GM12875 (cell line): ENCODE measurements around the gene CNGB1.
"Not testable (repeated sequence)": the region's sequence is repeated elsewhere in the genome, so short reads cannot be mapped to it uniquely, and the experiment has no call there.

ENCODE experiments used
- H3K4me3 ChIP-seq: one replicate; pipeline ENCODE4 v1.5.1; 2011; ENCODE audit warnings: low read depth, low read length, control low read depth
- TF ChIP-seq, protein P1 (sequence below): IDR thresholded peaks from 2 replicates; pipeline ENCODE4 v1.5.1; 2011; ENCODE audit warnings: low read depth, mild to moderate bottlenecking, control low read depth, inconsistent platforms, low read length, moderate library complexity, borderline replicate concordance; ENCODE audit not compliant: insufficient read depth

Gene CNGB1

DNA sequence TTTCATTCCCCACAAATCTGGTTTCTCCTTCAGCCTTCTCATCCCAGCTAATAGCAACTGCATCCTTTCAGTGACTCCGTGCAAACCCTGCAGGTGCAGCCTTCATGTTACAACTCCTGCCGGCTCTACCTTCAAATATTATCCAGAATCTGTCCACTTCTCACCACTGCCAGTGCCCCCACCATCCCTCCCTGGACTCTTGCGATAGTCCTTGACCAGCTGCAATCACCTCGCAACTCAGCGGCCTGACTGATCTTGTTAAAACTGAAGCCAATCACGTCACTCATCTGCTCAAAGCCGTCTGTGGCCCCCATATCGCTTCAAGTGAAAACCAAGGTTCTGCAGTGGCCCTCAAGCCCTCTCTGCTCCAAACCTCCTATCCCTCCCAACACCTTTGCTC, 125.8 kb downstream of the CNGB1 start:
- TF ChIP-seq, protein P1, sequence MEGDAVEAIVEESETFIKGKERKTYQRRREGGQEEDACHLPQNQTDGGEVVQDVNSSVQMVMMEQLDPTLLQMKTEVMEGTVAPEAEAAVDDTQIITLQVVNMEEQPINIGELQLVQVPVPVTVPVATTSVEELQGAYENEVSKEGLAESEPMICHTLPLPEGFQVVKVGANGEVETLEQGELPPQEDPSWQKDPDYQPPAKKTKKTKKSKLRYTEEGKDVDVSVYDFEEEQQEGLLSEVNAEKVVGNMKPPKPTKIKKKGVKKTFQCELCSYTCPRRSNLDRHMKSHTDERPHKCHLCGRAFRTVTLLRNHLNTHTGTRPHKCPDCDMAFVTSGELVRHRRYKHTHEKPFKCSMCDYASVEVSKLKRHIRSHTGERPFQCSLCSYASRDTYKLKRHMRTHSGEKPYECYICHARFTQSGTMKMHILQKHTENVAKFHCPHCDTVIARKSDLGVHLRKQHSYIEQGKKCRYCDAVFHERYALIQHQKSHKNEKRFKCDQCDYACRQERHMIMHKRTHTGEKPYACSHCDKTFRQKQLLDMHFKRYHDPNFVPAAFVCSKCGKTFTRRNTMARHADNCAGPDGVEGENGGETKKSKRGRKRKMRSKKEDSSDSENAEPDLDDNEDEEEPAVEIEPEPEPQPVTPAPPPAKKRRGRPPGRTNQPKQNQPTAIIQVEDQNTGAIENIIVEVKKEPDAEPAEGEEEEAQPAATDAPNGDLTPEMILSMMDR, result no peak
- H3K4me3 ChIP-seq, result no peak overlapping the region

DNA sequence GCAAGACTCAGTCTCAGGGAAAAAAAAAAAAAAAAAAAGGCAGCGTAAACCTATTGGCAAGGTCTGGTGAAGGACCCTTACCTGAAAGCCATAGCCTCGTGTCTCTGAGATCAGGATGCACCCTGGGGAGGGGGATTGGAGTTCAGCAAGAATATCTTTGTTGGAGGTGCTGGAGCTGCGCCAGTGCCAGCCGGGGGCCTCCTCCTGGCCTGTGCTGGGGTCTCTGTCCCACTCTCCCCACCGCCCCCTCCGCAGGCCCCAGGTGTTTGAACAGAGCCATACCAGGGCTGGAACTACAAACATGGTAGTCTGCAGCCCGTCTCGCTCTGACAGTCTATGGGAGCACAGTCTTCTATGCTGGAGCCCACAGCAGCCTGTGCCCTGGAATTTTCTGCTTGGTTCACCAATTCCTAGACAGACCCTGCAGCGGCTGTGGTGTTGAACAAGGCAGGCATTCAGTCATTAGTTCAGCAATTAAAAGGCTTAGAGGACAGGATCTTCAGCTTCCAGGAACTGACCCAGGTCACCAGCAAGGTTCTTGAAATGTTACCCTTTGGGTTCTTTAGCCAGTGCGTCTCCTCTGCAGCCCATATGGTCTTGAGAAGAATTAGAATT, 126.4 kb downstream of the CNGB1 start:
- no peak overlapping the region for H3K4me3 ChIP-seq
- TF ChIP-seq, protein P1, result no peak

DNA sequence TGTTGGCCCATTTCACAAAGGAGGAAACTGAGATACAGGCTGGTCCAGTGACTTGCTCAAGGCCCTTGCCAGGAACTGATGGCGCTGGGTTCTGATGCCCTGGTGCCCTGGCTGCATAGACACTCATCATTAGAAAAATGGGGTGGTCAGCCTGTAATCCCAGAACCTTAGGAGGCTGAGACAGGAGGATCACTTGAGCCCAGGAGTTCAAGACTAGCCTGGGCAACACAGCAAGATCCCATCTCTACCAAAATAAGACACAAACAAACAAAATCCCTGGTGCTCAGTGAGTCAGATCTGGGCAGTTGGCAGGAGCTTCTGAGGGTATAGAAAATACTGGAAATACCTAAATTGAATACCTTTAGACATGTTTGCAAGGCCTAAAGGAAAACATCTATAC, 127.5 kb downstream of the CNGB1 start:
- TF ChIP-seq, protein P1, result no peak
- H3K4me3 ChIP-seq, result no peak overlapping the region

DNA sequence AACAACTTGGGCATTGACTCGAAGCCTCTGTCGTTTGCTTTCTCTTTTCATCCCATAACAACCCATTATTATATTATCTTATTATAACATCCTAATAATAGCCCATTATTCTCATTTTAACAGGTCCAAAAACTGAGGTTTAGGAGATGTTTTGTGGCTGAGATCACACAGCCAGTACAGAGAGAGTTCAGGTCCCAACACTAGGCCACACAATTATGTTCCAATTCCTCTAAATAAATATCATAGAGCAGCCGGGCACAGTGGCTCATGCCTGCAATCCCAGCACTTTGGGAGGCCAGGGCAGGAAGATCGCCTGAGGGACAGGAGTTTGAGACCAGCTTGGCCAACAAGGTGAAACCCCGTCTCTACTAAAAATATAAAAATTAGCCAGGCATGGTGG, 128.3 kb downstream of the CNGB1 start:
- TF ChIP-seq, protein P1, result no peak
- H3K4me3 ChIP-seq, result no peak overlapping the region

DNA sequence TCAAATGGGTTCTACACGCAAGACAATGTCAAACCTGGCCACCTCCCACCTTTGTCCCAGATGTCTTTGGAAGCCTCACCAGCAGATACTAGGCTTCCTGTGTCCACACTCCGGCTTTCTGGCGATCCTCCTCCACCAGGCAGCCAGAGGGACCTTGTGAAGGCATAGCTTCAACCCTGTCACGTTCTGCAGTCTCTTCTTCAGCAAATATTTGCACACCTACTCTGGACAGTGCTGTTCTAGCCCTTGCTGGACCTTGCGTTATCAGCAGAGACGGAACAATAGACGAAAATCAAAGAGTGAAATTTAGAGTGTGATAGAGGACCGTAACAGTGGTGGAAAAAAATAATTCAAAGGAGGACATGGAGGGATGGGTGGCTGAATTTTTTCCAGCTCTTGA, 130.1 kb downstream of the CNGB1 start:
- TF ChIP-seq, protein P1, result no peak
- no peak overlapping the region for H3K4me3 ChIP-seq

- H3K4me3 ChIP-seq, result no peak overlapping the region
- TF ChIP-seq, protein P1, result no peak
Measured at GRCh38 chr16:57838161-57838560, 132.8 kb downstream of the CNGB1 start.

DNA sequence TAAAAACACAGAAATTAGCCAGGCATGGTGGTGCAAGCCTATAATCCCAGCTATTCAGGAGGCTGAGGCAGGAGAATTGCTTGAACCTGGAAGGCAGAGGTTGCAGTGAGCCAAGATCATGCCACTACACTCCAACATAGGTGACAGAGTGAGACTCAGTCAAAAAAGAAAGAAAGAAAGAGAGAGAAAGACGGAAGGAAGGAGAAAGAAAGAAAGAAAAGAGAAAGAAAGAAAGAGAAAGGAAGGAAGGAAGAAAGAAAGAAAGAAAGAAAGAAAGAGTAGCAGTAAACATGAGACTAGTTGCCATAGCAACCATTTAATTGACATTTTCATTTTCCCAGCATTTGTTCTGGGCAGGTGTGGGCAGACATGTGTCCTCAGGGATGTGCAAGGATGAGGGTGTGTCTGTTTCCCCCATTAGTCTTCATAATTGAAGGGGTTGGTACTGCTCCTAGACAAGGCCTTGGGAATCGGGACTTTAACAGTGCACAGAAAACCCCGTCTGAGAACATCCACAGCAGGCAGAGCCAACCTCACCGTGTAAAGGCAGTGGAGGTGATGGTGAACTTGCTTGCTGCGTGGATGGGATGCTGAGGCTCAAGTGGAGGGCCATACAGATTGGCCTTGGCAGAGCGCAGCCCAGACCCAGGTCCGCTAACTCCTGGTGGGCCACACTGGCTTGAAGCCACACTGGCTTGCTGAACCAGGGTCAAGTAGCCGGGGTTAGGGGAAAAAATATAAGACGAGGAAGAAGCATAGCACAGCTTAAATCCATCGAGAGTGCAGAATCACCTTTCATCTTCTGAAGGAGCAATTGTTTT, 133.4 kb downstream of the CNGB1 start:
- H3K4me3 ChIP-seq, result no peak overlapping the region
- TF ChIP-seq, protein P1, result no peak

- not testable (repeated sequence) for H3K4me3 ChIP-seq
Measured at GRCh38 chr16:57835439-57835838, 135.5 kb downstream of the CNGB1 start.
